Stromal cell of bone marrow (primary cell): ENCODE results near the gene AFP.

Experiments used
- DNase-seq: peaks from one replicate; pipeline ENCODE4 v3.0.0-alpha.2; 2012; ENCODE audit warnings: low read depth

Gene AFP

DNA sequence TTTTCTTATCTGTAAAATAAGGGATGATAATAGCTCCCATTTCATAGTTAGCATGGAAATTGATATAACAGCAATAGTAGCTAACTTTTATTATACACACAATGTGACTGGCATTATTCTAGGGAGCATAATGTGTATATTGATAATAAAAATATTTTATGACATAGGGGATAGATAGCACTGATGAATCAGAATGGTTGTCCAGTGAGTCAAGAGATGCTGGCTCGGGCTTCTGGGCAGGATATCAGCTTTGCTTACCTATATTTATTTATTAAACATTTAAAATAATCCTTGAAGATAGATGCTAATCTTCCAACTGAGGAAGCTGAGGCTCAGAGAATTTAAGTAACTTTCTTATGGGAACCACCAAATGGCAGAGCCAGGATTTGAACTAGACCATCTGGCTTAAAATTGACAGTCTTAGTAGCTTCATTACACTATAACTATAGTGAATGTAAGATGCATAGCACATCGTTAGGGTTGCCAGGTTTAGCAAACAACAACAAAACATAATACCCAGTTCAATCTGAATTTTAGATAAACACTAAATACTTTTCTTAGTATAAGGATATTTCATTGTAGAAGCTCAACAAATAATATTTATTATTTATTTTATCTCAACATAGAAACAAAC lies 2.7 kb downstream of the AFP start:
- no peak for DNase-seq

DNA sequence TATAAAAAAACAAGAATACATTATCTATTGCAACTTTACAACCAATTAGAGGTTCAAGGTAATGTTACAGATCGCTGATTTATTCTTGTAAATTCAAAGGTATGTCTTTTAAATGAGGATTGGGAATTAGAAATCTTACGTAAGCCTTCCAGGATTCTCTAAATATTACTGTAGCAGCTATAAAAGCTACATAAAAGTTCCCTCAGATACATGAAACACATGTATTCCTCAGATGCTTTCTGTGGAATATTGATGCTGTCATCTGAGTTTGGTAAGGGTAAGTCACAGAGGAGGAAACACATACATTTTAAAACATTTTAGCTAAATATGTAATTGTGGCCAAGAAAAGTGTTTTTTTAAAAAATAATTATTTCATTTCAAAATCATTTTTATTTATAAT lies 3.4 kb downstream of the AFP start:
- DNase-seq = no peak

DNA sequence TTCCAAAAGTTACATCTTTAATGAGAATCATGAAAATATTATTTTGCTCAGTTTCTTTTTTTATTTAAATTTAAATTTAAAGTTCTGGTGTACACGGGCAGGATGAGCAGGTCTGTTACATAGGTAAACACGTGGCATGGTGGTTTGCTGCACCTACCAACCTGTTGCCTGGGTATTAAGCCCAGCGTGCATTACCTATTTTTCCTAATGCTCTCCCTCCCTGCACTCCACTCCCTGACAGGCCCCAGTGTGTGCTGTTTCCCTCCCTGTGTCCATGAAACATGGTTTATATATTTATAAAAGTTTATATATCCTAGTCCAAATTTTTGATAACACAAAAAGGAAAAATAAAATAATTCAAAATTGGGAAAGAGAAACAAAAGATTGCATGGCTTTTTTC lies 4.0 kb downstream of the AFP start:
- DNase-seq = no peak

DNA sequence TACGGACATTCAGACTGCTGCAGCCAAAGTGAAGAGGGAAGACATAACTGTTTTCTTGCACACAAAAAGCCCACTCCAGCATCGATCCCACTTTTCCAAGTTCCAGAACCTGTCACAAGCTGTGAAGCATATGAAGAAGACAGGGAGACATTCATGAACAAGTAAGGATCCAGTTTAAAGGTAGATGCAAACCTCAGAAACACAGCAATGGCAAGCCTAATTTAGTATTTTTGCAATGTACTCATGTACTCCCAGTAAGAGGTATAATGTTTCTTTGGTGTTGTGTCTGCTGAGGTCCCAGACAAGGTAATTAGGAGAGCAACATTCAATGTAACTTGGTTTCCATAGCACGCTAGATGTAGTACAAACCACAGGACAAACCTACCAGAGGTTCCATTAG lies 4.6 kb downstream of the AFP start:
- DNase-seq = no peak

DNA sequence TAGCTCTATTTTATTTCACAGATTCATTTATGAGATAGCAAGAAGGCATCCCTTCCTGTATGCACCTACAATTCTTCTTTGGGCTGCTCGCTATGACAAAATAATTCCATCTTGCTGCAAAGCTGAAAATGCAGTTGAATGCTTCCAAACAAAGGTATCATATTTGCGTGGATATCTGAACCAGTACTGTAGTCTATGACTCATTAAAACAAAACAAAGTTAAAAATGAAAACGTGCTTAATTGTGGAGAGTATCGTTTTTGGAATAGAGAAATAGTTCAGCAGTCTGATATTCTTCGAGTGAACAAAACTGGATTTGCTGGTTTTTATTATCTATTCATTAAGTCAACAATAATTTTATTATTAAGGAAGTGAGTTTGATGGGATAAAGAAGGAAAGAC lies 6.3 kb downstream of the AFP start:
- no peak for DNase-seq

DNA sequence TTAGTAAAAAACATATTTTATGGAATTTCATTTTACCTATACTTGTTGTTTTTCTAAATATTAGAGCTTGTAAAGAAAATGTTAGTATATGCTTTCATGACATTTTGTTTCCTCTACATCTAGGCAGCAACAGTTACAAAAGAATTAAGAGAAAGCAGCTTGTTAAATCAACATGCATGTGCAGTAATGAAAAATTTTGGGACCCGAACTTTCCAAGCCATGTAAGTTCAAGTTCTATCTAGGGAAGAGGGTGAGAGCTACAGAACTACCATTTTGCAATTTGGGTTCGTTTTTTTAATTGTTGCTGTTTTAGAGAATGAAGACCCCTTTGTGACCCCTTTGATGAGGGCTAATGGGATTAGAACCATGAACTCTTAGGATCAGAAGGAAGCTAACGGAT lies 7.2 kb downstream of the AFP start:
- DNase-seq = no peak

DNA sequence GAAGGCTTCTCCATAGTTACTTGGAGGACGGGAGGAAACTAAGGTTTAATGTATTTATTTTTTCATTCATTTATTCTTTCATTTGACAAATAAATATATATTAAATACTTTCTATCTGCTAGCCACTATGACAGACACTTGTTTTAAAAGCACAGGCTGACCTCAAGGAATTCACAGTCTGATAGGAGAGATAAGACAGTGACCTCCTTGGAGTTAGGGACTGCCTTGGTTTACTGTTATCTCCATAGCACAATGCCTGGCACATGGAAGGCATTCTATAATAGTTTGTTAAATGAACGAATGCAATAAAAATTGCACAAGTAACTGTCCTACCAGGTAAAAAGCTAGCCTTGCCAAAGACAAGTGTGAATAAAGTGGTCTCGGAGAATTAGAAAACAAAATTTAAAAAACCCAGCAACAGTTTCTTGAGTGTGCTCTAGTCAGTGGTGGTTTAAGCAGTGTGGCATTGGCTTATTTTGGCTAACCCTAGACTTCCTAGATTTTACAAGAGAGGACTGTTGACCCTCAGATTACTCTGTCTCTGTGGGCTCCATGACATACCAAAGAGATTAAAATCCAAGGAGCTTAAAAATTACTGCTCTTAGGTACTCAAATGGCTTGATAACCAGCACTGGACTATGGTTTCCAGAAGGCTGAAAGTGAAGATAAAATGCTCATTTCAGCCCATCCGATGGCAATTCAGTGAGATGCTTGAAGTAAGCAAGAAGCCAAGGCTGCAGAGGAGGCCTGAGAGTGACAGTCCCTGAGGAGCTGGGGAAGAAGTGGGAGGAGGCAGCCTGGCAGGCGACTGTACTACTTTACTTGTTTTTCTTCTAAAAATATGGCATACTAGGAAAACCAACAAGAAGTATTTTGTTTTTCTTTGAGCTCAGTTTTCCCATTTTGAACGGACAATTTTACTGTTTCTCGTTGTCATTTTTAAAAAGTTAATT lies 9.6 kb downstream of the AFP start:
- DNase-seq = no peak

DNA sequence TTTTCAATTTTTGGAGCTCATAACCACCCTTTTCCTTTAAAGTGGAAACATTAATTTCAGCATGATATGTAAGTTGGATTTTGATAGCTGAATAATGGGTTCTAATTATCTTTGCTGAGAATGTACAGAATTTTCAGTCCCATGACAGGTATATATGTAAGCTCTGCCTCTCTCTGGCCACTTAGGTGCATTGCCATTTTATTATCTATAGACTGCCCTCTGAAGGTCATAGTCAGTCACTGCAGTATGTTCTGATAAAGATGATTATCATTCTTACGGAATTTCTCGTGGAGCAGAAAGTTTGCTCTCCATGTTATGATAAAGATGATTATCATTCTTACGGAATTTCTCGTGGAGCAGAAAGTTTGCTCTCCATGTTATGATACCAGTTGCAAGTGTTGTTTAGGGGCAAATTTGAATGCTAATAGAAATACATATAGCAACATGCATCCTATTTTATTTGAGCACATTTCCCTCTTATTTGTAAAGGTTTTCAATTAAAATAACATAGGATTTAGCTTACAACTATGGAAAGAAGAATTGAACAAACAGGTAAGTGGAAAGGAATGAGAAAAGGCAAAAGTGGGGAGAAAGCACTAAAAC lies 10.4 kb downstream of the AFP start:
- peak; percentile 16 for DNase-seq

DNA sequence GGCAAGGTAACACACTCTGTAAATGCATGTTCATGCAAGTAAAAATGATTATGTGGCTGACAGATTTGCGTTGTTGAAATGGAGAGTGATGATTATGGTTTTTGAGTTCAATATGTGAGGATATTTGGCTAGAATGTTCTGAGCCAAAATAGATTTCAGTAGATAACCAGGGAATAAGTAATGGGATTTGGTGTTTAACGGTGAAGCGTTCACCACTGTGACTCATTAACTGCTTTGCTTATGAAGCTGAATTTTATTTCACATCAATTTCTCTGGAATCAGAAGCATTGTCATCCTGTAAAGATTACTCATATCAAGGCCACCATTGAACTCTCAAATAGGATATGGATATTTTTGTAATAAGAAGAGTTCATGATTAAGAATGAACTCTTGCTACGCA lies 11.7 kb downstream of the AFP start:
- DNase-seq = no peak

DNA sequence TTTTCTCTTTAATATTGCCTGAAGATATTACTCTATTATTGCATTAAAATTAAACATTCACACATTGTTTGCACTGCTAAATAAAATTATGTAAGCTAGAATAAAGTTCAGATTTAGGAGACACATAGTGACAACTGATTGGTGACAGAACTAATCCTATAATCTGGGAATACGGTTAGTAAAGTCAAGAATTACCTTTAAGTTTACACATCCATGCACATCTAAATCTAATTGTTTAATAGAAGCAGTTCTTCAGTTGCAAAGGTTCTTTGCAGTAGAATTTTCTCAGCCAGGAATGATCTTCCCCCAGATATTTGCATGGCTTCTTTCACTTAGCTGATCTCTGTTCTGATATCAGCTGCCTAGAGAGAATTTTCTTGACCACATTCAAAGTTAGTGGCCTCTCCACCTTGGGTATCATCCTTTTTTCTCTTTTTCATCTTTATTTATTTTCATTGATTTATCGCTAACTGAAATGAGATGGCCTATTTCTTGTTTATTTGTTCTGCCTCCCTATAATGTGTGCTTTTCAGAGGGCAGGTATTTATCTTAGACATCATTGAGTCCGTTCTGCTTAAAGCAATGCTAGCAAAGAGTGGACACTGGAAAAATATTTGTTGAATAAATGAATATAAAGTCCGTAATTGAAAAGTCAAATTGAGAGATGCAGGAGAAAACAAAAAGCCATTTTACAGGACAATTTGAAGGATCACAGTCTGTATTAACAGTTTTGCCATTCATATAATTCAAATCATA lies 12.6 kb downstream of the AFP start:
- DNase-seq = no peak

DNA sequence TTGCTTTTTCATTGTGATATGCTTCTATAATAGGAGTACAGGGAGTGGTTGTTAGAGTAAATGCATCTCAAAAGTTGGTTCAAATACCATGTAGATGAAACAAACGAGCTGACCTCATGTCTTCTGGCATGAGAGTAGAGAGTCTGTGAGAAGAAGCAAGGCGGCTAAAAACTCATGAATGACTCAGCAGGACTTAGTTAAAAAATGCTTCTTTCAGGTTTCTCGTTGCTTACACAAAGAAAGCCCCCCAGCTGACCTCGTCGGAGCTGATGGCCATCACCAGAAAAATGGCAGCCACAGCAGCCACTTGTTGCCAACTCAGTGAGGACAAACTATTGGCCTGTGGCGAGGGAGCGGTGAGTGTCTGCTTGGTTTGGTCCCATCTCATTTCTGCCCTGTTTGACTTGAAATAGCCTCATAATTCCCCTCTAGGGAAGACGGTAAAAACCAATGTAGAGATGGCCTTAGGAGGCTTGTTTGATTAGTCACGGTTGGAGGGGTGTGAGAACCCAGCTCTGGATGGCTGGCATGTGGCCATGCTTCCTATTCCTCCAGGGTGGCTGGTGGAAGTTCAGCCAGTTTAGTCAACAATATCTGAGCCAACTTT lies 14.5 kb downstream of the AFP start:
- peak; percentile 80 for DNase-seq

DNA sequence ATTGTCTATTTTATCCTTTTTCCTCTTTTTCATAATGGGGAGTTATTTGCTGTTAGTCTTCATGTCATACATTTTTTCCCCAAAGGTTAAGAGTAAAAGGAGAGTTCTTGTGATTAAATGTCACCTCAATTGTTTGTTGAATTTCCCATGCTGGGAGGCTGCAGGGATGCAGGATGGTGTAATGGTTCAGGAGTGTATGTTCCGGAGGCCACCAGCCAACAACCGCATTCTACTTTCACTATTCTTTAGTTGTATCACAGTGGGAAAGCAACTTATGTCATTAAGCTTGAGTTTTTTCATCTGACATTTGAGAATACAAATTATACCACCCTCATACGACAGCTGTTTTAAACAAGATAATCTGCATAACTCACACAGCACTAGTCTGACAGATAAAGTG lies 15.4 kb downstream of the AFP start:
- DNase-seq = no peak

DNA sequence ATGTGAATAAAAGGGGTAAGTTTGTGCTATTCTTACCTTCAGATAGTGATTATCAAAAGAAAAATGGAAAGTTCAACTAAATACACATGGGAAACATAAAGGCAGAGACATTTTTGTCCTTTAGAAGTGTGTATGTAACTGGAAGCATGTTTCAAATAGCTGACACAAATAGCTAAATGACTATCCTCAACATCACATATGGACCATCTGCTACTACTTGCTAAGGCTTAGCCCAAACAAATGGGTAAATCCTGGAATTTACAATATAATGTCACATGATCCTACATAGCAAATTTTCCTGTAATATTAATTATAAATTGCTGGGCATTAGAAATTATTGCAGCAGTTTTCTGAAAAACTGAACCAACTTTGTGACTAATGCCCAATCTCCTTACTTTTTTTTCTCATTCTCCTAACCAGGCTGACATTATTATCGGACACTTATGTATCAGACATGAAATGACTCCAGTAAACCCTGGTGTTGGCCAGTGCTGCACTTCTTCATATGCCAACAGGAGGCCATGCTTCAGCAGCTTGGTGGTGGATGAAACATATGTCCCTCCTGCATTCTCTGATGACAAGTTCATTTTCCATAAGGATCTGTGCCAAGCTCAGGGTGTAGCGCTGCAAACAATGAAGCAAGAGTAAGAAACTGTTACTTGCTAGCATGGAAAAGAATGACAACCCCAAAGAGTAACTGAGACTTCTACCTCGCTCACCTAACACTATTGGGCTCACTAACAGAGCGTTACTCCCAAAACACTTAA lies 16.1 kb downstream of the AFP start:
- no peak for DNase-seq

DNA sequence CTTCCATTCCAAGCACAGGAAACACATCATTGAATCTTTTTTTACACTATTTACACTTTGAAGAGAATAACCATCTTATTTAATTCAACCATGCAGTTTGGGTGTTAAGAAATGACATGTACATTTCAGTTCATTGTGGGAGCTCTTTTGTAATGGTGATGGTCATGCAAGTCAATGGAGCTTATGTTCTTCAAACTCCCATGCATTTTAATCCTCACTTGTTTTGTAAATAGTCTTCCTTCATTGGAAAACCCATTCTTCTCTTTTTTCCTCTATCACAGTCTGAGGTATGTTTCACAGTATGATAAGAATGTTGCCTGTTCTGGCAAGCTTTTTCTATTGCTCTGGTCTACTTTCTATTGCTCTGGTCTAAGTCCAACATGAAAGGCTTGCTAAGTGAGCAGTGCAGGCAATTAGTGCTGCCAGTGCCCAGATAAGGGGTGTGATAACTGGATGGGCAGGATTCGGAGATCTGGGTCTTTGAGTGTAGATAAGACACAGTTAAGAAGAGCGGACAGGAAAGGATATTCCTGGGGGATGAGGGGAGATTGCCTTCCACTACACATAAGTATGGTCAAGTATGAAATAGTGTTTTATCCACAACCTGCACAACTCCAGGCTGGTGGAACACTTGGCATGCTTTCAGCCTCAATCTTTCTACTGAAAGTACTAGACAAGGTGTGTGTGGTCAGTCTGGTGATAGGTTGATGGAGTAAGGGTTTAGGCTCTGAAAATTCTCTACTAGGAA lies 17.1 kb downstream of the AFP start:
- DNase-seq = no peak

DNA sequence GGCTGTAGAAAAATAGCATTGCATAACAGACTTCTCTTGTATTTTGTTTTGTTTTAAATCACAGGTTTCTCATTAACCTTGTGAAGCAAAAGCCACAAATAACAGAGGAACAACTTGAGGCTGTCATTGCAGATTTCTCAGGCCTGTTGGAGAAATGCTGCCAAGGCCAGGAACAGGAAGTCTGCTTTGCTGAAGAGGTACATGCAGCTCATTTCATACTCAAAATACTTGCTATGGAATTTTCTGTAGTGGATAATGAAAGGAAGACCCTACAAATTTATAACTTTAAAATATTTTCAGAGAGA lies 17.6 kb downstream of the AFP start:
- no peak for DNase-seq

DNA sequence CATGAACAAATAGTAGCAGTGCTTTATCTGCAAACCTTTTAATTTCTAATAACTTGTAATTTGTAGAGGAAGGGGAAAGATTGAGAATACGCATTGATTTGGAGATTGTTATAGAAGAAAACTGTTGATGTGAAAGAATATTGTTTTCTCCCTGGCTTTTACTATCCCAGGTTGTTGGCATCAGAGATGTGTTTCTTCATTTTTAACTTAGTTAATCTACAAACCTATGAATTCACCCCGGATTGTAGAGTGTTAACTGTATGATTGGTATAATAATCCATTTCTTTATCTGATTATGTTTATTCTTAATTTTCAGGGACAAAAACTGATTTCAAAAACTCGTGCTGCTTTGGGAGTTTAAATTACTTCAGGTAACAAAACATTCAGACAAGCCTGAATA lies 18.9 kb downstream of the AFP start:
- DNase-seq = no peak

DNA sequence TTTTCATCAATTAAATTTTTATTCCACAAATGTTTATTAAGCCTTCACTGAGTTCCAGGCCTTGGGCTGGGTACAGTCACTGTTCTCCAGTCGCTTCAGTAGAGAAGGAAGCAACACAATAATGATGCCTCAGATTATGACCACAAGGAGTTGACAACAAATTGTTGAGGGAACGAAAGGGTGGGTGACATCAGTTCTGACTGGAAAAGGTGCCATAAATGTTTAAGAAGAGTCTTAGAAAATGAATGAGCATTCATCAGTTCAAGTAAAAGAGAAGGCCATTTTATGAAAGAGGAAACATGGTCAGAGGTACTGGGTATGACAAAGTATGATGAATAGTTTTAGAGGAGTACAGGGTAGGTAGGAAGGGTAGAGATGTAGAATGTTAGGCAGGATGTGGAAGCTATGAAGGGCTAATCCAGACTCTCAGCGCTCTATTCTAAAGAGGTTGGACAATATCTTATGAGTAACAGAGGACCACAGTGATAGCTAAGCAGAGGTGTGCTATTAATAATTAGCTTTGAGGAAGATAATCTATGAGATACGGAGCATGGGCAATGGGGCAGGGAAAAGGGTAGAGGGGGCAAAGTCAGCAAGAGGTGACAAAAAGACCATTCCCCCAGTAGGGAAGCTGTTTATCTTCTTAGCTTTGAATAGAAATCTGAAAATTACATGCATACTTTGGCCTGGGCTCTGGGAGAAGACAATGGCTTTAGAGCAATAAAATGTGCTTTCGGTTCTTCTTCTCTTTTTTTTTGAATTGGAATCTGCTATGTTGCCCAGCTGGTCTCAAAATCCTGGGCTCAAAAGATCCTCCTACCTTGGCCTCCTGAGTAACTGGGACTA lies 20.4 kb downstream of the AFP start:
- DNase-seq = no peak

DNA sequence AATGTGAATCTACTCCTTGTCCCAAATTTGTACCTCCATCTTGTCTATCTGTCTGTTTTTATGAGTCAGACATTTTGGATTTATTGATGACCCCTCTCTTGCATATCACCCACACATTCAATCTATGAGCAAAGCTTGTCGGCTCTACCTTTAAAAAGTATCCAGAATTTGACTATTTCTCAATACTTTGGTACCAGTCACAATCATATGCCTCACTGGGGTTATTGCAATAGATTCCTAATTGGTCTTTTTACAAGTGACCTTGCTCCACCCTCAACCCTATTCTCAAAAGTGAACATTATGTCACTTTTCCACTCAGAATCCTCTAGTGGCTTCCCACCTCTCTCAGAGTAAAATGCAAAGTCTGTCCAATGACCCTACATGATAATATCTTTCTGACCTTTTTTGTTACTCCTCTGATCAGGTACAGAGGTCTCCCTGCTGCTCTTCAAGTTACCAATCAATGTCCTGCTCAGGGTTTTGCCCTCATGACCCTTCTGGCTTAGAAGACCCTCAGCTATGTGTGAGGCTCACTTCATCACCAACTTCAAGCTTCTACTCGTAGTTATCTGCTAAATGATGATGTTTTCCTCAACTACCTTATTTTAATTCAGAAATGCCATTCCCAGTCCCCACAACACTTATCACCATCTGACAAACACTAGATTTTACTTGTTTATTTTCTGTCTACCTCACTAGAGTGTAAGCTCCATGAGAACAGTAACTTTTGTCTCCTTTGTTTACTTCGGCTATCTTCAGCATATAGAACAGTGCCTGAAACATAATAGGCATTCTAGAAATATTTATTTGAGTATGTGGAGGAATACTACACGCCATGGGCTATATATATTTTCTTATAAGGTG lies 22.4 kb downstream of the AFP start:
- DNase-seq = no peak

DNA sequence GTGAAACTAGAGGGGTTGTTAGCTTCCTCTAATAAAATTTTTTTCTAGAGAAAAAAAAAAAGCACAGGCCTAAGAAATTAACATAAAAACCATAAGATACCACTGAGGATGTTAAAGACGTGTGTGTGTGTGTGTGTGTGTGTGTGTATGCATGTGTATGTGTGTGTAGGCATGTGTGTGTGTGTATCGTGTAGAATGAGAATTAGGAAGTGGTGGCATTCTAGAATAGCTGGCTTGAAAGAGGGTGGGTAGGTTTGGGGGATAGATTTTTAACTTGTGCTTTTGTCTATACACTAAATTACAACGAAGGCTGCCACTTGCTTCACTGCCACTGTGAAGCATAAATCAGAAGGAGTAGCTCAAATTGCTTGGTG lies 23.0 kb downstream of the AFP start:
- DNase-seq = no peak
